GM19438 (cell line): ENCODE data around the gene HPRT1.
"Not testable (repeated sequence)": the region's sequence is repeated elsewhere in the genome, so short reads cannot be mapped to it uniquely, and the experiment has no call there.

Experiments
- ATAC-seq: cut with Tn5 transposase; IDR thresholded peaks from one replicate; pipeline ENCODE4 v1.9.1; 2021; ENCODE audit warnings: low read depth; ENCODE audit not compliant: unreplicated experiment

The HPRT1 gene

GRCh38 chrX:134460005-134460861 lies at the start of gene HPRT1:
Gene HPRT1, plus strand, starts transcription at chrX:134460165. Its CDS starts 147 bp downstream, at chrX:134460312.
- peak; percentile 89 for ATAC-seq

GRCh38 chrX:134416087-134416486 lies 43.9 kb upstream of the HPRT1 start:
- ATAC-seq, result no peak

GRCh38 chrX:134418317-134419113 lies 41.5 kb upstream of the HPRT1 start:
- no peak for ATAC-seq

GRCh38 chrX:134419784-134420183 lies 40.2 kb upstream of the HPRT1 start:
- no peak for ATAC-seq

- ATAC-seq, result no peak
These were observed 36.4 kb upstream of the HPRT1 start for GRCh38 chrX:134423606-134424005.

- no peak for ATAC-seq
These were observed 33.7 kb upstream of the HPRT1 start for GRCh38 chrX:134426281-134426680.

- ATAC-seq, result no peak
These were observed 28.1 kb upstream of the HPRT1 start for GRCh38 chrX:134431894-134432293.

- ATAC-seq, result no peak
These were observed 24.1 kb upstream of the HPRT1 start for GRCh38 chrX:134435894-134436293.

- ATAC-seq, result peak; percentile 82
These were observed 16.9 kb upstream of the HPRT1 start for GRCh38 chrX:134443020-134443419.

GRCh38 chrX:134443461-134443860 lies 16.5 kb upstream of the HPRT1 start:
- ATAC-seq, result peak; percentile 4

- no peak for ATAC-seq
These were observed 15.3 kb upstream of the HPRT1 start for GRCh38 chrX:134444681-134445080.

- ATAC-seq, result no peak
These were observed 7.4 kb upstream of the HPRT1 start for GRCh38 chrX:134452596-134452995.

- no peak for ATAC-seq
These were observed 6.3 kb upstream of the HPRT1 start for GRCh38 chrX:134453631-134454030.

- ATAC-seq, result no peak
These were observed 5.5 kb upstream of the HPRT1 start for GRCh38 chrX:134454506-134454905.

- ATAC-seq, result no peak
These were observed 2.3 kb upstream of the HPRT1 start for GRCh38 chrX:134457708-134458107.

- ATAC-seq, result peak; percentile 24
These were observed 321 bp upstream of the HPRT1 start for GRCh38 chrX:134459683-134460004.

- no peak for ATAC-seq
These were observed 876 bp downstream of the HPRT1 start for GRCh38 chrX:134460862-134461220.

- no peak for ATAC-seq
These were observed 1.5 kb downstream of the HPRT1 start for GRCh38 chrX:134461437-134461836.

GRCh38 chrX:134462927-134463326 lies 3.0 kb downstream of the HPRT1 start:
- no peak for ATAC-seq

GRCh38 chrX:134464453-134464852 lies 4.5 kb downstream of the HPRT1 start:
- not testable (repeated sequence) for ATAC-seq

GRCh38 chrX:134469486-134469885 lies 9.5 kb downstream of the HPRT1 start:
- no peak for ATAC-seq

- ATAC-seq, result no peak
These were observed 10.0 kb downstream of the HPRT1 start for GRCh38 chrX:134470013-134470412.
